ENCODE results near the gene MIS12. TPM values are rescaled to one million over a fixed set of nuclear protein-coding genes. Genes with fewer than 3 reads are reported as not detected.
A peak's percentile ranks its signal among the peaks of the same experiment; 100 is the strongest.

MIS12 gene
- total RNA-seq, 1 experiment from 2014 or later: 10.6 TPM

GRCh38 chr17:5526821-5527598, 40.6 kb downstream of the MIS12 start:
- Histone ChIP-seq H4K20me1 (ENCODE audit: low read length) (no peaks in the 10 kb centered on the region), H3K9me3 (ENCODE audit: low read length) (no peaks in the 10 kb centered on the region), H3F3A (ENCODE audit: low read length, unreplicated experiment) (no peaks in the 10 kb centered on the region), H3K4me2 (ENCODE audit: low read length) (no peak overlapping the region), H3K9me2 (replicated peaks; ENCODE audit: low read length) (no peaks in the 10 kb centered on the region), H3K27ac (ENCODE audit: low read length) (peak overlapping the region; percentile 11), H3K27me3 (ENCODE audit: low read length) (no peaks in the 10 kb centered on the region), H3K9ac (ENCODE audit: low read length) (no peak overlapping the region), H3K36me3 (ENCODE audit: low read depth, low read length) (no peaks in the 10 kb centered on the region), H3K4me3 (ENCODE audit: low read length) (no peak overlapping the region), H3K4me1 (ENCODE audit: insufficient read depth, low read length) (peaks cover 13% of the 10 kb centered on the region), H2AFZ (ENCODE audit: low read length) (no peak overlapping the region), H3K79me2 (ENCODE audit: low read length) (no peaks in the 10 kb centered on the region)
- CTCF ChIA-PET: interaction anchor here (0.7 kb wide), 1 partner anchor 227 kb away, joined by 3 read pairs; no protein-coding TSS in a partner anchor
- POLR2A ChIA-PET (ENCODE audit: unreplicated experiment): no interaction called here
- ATAC-seq (peak; percentile 93), DNase-seq (peak; percentile 85)
- intact Hi-C loops (cut with micrococcal nuclease): no loop called here
- BruUV-seq (replicated peaks): no TSS peak
- TF ChIP-seq CTCF (conservative IDR thresholded peaks at IDR 0.05; ENCODE audit: low read depth, low read length) (no peak), EZH2 (IDR thresholded peaks at IDR 0.05; ENCODE audit: low read length, unreplicated experiment) (no peak), EZH2phosphoT487 (IDR thresholded peaks at IDR 0.05; ENCODE audit: borderline replicate concordance, low read length) (no peak)

GRCh38 chr17:5527601-5528250, 41.4 kb downstream of the MIS12 start:
- Histone ChIP-seq H3K9me2 (replicated peaks; ENCODE audit: low read length) (no peaks in the 10 kb centered on the region), H3K27me3 (ENCODE audit: low read length) (no peaks in the 10 kb centered on the region), H3K9me3 (ENCODE audit: low read length) (no peaks in the 10 kb centered on the region), H3K4me2 (ENCODE audit: low read length) (no peak overlapping the region), H4K20me1 (ENCODE audit: low read length) (no peaks in the 10 kb centered on the region), H3K4me3 (ENCODE audit: low read length) (no peak overlapping the region), H3F3A (ENCODE audit: low read length, unreplicated experiment) (no peaks in the 10 kb centered on the region), H3K36me3 (ENCODE audit: low read depth, low read length) (no peaks in the 10 kb centered on the region), H3K9ac (ENCODE audit: low read length) (no peak overlapping the region), H3K4me1 (ENCODE audit: insufficient read depth, low read length) (peaks cover 13% of the 10 kb centered on the region), H3K27ac (ENCODE audit: low read length) (no peak overlapping the region), H2AFZ (ENCODE audit: low read length) (no peak overlapping the region), H3K79me2 (ENCODE audit: low read length) (no peaks in the 10 kb centered on the region)
- CTCF ChIA-PET: interaction anchor here (0.5 kb wide), 1 partner anchor 800 kb away, joined by 3 read pairs; no protein-coding TSS in a partner anchor
- no peak for DNase-seq
- TF ChIP-seq EZH2phosphoT487 (IDR thresholded peaks at IDR 0.05; ENCODE audit: borderline replicate concordance, low read length) (no peak), EZH2 (IDR thresholded peaks at IDR 0.05; ENCODE audit: low read length, unreplicated experiment) (no peak), CTCF (conservative IDR thresholded peaks at IDR 0.05; ENCODE audit: low read depth, low read length) (no peak)
- no TSS peak for BruUV-seq (replicated peaks)
- POLR2A ChIA-PET (ENCODE audit: unreplicated experiment): no interaction called here
- ATAC-seq: no peak
- intact Hi-C loops (cut with micrococcal nuclease): no loop called here

All from PC-3 (cell line).